Activated CD4-positive, alpha-beta memory T cell treated with anti-CD3 and anti-CD28 coated beads, Interleukin-2, amount 10 ng/mL, durations not matched to agents 7 days and 5 days (primary cell): ENCODE measurements around the gene HDAC10. TPM values are rescaled to one million over a fixed set of nuclear protein-coding genes. Genes with fewer than 3 reads are reported as not detected.

Source experiments
- CTCF ChIA-PET: fragments of 350-600 bp; sonication (Branson Sonifier 250); formaldehyde crosslinking; loops from one replicate; lab custom pipeline; 2021; ENCODE audit warnings: antibody characterized with exemption, inconsistent platforms; lab: Charles Lee
- POLR2A ChIA-PET: fragments of 350-600 bp; sonication (Branson Sonifier 250); formaldehyde crosslinking; loops from one replicate; lab custom pipeline; 2021; ENCODE audit warnings: antibody characterized with exemption; lab: Charles Lee
- DNase-seq: peaks from one replicate; pipeline ENCODE4 v3.0.0-alpha.2; 2020
- H3K27ac Mint-ChIP-seq: one replicate; pipeline ENCODE4 v1.8.0; 2021; ENCODE audit warnings: mild to moderate bottlenecking, mixed read lengths
- H3K27me3 Mint-ChIP-seq: one replicate; pipeline ENCODE4 v1.8.0; 2021; ENCODE audit warnings: mixed read lengths
- H3K36me3 Mint-ChIP-seq: one replicate; pipeline ENCODE4 v1.8.0; 2021; ENCODE audit warnings: low read depth, mixed read lengths
- H3K4me1 Mint-ChIP-seq: one replicate; pipeline ENCODE4 v1.8.0; 2021; ENCODE audit warnings: mixed read lengths
- H3K4me3 Mint-ChIP-seq: one replicate; pipeline ENCODE4 v1.8.0; 2021; ENCODE audit warnings: mild to moderate bottlenecking, mixed read lengths
- H3K9me3 Mint-ChIP-seq: one replicate; pipeline ENCODE4 v1.8.0; 2021; ENCODE audit warnings: mixed read lengths
- total RNA-seq, 2 experiments: library from RNA; stranded (reverse); gene quantifications; one replicate each; pipeline ENCODE4 v1.2.3, GENCODE V29; 2021

Gene HDAC10
- total RNA-seq, 2 experiments from 2014 or later = 83.7 to 90.0 TPM

DNA sequence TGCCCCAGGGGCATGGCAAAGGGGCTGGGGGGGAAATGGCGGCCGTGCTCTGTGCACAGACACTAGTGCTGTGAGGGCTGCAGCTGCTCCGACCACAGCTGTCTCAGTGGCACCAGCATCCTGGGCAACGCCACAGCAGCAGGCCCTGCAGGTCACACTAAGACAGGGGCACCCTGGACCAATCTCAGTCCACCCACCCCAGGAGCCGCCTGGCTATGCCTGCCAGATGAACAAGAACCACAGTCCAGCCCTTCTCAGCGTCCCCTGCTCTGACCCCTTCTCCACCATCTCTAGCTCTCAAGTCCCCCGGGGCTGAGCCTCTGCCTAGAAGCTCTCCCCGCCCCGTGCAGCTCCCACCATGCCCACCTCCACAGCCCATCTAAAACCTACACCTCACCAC, 22.7 kb downstream of the HDAC10 start:
- no peaks in the 10 kb centered on the region for H3K4me1 Mint-ChIP-seq

DNA sequence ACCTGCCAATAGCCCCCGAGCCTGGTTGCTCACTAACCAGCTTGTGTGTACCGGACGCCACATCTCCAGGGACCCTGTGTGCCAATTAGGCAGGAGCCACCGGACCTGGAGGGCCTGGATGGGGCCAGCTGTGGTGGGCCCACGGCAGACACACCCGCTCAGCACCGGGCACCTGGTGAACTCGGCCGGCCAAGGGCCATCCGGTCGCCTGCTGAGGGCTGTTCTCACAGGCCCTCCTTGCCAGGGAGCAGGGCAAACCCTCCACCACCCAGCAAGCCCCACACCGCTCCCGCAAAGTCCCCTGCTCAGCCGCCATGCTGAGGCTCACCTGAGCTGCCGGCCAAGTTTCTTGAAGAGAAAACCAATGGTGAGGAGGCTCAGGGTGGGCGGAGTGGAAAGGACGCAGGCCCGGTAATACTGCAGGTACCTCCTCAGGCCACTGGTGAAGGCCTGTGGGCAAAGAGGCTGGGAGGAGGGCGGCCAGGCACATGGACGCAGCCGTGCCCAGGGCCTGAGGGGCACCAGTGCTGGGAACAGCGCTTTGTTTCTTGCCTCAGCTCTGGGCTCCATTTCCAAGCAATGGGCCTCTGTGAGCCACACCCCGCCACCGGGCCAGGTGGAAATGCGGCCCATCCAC, 23.4 kb downstream of the HDAC10 start:
- POLR2A ChIA-PET = no interaction called here
- Mint-ChIP-seq H3K4me3 (no peak overlapping the region), H3K27me3 (no peaks in the 10 kb centered on the region), H3K36me3 (peaks cover 28% of the 10 kb centered on the region), H3K9me3 (no peaks in the 10 kb centered on the region), H3K4me1 (no peaks in the 10 kb centered on the region), H3K27ac (no peak overlapping the region)
- no peak for DNase-seq
- CTCF ChIA-PET = no interaction called here

More for the DNA sequence above, 22.7 kb downstream of the HDAC10 start:
- Mint-ChIP-seq H3K27ac (no peak overlapping the region), H3K4me3 (no peak overlapping the region), H3K36me3 (peaks cover 23% of the 10 kb centered on the region), H3K27me3 (no peaks in the 10 kb centered on the region), H3K9me3 (no peaks in the 10 kb centered on the region)
- DNase-seq = no peak
- POLR2A ChIA-PET = no interaction called here
- CTCF ChIA-PET = no interaction called here

DNA sequence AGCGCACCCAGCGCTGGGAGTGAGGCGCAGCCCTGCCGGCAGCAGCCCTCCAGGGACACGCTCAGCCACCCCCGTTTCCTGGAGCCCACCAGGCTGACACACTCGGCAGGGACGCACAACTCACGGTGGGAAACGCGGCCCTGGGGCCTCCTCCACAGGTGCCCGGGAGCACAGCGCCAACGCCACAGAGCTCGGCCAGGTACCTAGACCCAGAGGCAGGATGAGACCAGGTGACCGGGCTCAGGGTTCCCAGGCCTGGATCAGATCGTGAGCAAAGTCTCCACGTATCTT, 24.2 kb downstream of the HDAC10 start:
- no peaks in the 10 kb centered on the region for H3K4me1 Mint-ChIP-seq
- peaks cover 36% of the 10 kb centered on the region for H3K36me3 Mint-ChIP-seq
- ChIA-PET CTCF (no interaction called here), POLR2A (no interaction called here)
- no peaks in the 10 kb centered on the region for H3K27me3 Mint-ChIP-seq
- H3K27ac Mint-ChIP-seq = no peak overlapping the region
- no peaks in the 10 kb centered on the region for H3K9me3 Mint-ChIP-seq
- no peak overlapping the region for H3K4me3 Mint-ChIP-seq
- no peak for DNase-seq

DNA sequence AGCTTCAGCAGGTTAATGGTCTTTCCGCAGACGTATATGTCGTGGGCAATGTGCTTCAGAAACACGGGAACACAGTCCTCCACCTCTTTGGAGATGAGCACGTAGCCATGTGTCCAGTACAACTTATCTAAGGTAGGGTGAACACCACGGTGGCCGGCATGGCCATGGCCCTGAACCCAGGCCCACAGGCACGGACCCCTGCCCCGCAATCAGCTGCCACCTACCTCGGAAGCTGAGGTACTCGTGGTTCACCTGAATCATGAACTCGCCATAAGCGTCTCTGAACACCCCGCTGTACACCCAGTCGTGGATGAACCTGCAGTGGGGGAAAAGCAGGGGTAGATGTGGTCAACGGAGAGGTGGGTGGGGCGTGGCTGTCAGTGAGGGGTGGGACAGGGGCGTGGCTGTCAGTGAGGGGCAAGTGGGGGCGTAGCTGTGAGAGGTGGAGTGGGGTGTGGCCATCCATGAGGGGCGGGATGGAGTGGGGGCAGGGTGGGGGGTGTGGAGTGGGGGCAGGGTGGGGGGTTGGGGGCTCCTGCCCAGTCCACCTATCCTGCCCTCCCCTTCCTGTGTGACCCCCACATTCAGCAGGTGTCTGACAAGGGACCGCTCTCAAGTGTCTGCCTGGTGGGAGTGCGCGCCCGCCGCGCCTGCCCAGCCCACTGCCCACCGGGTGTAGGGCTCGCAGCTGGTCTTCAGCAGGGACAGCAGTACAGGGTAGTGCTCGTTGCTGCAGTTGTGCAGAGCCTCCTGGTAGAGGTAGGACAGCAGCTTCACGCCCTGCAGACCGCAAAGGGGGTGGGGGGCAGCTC, 24.8 kb downstream of the HDAC10 start:
- no peak overlapping the region for H3K27ac Mint-ChIP-seq
- POLR2A ChIA-PET = no interaction called here
- no peak for DNase-seq
- H3K27me3 Mint-ChIP-seq = no peaks in the 10 kb centered on the region
- no peak overlapping the region for H3K4me3 Mint-ChIP-seq
- CTCF ChIA-PET = no interaction called here
- H3K4me1 Mint-ChIP-seq = no peaks in the 10 kb centered on the region
- H3K36me3 Mint-ChIP-seq = peaks cover 37% of the 10 kb centered on the region
- no peaks in the 10 kb centered on the region for H3K9me3 Mint-ChIP-seq

DNA sequence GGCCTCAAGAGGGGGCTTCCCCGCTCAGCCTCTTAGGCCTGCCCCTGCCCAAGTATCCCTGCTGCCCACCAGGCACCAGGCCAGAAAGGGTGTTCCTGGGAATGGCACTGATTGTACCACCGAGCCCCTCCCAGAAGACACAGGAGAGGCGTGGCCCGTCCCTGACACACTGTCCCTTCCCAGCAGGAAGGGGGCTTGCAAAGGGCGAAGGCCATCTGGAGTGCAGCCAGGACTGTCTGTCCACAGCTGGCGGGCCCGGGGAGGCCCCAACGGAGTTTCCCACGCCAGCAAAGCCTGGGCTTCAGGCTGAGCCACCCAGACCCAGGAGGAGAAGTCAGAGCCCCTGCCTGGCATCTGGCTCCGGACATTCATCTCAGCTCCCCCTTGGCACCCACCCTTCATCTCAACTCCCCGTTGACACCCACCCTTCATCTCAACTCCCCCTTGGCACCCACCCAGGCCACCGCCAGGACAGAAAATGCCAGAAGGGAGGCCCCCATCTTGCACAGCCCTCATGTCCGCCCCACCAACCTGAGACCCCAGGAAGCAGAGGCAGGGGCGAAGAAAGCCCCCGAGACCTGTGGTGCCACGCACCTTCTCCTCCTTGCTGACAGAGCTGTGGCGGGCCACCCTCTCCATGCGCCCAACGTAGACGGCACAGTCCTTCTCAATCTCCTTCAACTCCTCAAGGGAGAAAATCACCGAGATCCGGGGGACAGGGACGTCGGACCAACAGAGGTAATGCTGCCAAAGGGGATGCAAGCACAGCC, 25.7 kb downstream of the HDAC10 start:
- H3K27ac Mint-ChIP-seq = no peak overlapping the region
- H3K4me1 Mint-ChIP-seq = no peaks in the 10 kb centered on the region
- H3K36me3 Mint-ChIP-seq = peaks cover 41% of the 10 kb centered on the region
- H3K9me3 Mint-ChIP-seq = no peaks in the 10 kb centered on the region
- CTCF ChIA-PET = no interaction called here
- no peaks in the 10 kb centered on the region for H3K27me3 Mint-ChIP-seq
- H3K4me3 Mint-ChIP-seq = no peak overlapping the region
- POLR2A ChIA-PET = no interaction called here
- DNase-seq = no peak

DNA sequence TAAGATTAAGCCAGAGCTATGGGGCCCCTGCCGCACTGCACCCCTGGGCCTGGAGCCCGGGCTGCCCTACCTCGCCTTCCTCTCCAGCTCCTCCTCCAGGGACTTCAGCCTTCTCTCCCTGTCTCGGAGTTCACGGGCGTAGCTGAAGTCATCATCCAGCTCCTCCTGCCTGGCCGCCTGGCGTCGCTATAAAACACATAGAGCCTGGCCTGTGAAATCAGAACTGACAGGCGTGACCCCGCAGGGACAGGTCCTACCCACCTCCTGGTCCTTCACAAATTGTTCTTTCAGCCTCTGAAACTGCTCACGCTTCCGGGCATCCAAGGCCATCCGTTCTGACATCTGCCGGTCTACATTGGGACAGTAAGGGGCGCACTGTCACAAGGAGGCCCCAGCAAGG, 27.0 kb downstream of the HDAC10 start:
- Mint-ChIP-seq H3K9me3 (no peaks in the 10 kb centered on the region), H3K27ac (no peak overlapping the region), H3K4me1 (no peaks in the 10 kb centered on the region), H3K27me3 (no peaks in the 10 kb centered on the region), H3K4me3 (no peak overlapping the region), H3K36me3 (peaks cover 46% of the 10 kb centered on the region)
- ChIA-PET CTCF (no interaction called here), POLR2A (no interaction called here)
- no peak for DNase-seq

DNA sequence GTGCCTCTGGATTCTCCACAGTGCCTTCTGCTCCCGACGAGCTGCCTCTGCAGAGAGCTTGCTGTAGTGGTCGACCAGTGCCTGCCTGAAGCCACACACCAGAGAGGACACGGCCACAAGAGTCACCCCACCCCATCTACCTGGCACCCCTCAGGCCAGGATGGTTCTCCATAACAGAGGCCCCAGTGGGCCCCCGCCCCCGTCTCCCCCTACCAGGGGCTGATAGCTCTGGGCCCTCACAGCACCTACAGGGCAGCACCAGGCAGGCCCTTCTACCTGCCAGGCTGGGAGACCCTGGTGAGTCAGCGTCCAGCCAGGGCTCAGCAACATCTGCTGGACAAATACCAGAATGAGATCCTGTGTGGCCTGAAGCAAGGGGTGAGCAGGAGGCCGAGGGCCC, 28.6 kb downstream of the HDAC10 start:
- no peak for DNase-seq
- H3K4me3 Mint-ChIP-seq = no peak overlapping the region
- H3K4me1 Mint-ChIP-seq = no peaks in the 10 kb centered on the region
- no peaks in the 10 kb centered on the region for H3K27me3 Mint-ChIP-seq
- H3K36me3 Mint-ChIP-seq = peaks cover 49% of the 10 kb centered on the region
- no peaks in the 10 kb centered on the region for H3K9me3 Mint-ChIP-seq
- ChIA-PET CTCF (interaction anchor here (0.7 kb wide), 1 partner anchor 102 kb away, joined by 3 read pairs; no protein-coding TSS in a partner anchor), POLR2A (no interaction called here)
- H3K27ac Mint-ChIP-seq = no peak overlapping the region

DNA sequence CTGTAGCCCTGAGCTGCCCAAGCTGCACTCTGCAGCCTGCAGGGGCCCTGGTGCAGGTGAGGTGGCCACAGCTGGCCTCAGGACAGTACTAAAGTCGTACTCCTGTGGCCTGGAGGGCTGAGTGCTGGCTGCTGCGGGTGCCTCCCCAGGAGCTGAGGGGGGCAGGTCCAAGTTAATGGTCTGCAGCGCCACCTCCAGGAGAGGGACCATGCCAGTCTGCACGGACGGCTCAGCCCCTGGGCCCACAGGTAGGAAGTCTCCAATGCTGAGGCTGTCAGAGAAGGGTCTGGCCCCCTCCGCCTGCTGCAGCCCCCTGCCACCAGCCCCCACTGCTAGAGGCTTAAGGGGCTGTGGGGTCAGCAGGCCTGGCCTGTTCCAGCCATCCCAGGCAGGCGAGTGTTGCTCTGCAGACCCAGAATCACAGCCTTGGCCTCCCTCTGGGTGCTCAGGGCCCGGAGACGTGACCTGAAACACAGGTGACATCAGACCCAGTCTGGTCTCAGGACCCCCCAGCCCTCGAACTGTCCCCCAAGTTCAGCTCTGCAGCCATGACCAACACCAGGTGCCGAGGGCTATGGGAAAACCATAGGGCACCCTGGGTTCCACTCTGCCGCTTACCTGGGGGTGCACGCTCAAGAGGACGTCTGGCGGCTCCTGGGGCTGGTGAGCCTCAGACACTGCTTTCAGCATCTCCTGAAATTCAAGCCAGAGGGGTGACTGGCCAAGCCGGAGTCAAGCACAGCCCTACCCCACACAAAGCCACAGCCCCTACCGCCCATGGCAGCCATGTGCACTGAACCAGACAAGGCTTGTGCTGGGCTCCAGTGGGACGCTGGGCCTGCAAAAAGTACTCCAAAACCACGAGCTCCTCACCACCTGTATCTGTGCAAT, 29.4 kb downstream of the HDAC10 start:
- Mint-ChIP-seq H3K9me3 (no peaks in the 10 kb centered on the region), H3K4me3 (no peak overlapping the region), H3K36me3 (peaks cover 49% of the 10 kb centered on the region), H3K27ac (no peak overlapping the region), H3K27me3 (no peaks in the 10 kb centered on the region), H3K4me1 (no peaks in the 10 kb centered on the region)
- no peak for DNase-seq
- CTCF ChIA-PET = no interaction called here
- POLR2A ChIA-PET = no interaction called here

DNA sequence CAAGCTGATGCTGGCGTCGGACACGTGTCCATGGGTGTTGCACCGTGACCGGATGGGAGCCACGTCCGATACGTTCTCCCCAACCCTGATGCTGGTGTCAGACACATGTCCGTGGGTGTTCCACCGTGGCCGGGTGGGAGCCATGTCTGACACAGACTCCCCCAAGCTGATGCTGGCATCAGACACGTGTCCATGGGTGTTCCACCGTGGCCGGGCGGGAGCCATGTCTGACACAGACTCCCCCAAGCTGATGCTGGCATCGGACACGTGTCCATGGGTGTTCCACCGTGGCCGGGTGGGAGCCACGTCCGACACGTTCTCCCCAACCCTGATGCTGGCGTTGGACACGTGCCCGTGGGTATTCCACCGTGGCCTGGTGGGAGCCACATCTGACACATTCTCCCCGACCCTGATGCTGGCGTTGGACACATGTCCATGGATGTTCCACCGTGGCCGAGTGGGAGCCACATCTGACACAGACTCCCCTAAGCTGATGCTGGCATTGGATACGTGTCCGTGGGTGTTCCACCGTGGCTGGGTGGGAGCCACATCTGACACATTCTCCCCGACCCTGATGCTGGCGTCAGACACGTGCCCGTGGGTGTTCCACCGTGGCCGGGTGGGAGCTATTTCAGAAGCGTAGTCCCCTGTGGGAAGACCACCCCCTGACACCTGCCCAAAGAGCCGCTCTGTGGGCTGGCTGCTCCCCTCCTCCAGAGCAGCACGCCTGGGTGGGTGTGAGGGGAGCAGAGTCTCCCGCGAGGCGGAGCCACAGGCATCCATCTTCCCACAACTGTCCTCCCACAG, 30.3 kb downstream of the HDAC10 start:
- no peaks in the 10 kb centered on the region for H3K27me3 Mint-ChIP-seq
- no peak overlapping the region for H3K27ac Mint-ChIP-seq
- H3K4me1 Mint-ChIP-seq = no peaks in the 10 kb centered on the region
- H3K36me3 Mint-ChIP-seq = peaks cover 55% of the 10 kb centered on the region
- CTCF ChIA-PET = no interaction called here
- no peaks in the 10 kb centered on the region for H3K9me3 Mint-ChIP-seq
- POLR2A ChIA-PET = no interaction called here
- no peak for DNase-seq
- no peak overlapping the region for H3K4me3 Mint-ChIP-seq

DNA sequence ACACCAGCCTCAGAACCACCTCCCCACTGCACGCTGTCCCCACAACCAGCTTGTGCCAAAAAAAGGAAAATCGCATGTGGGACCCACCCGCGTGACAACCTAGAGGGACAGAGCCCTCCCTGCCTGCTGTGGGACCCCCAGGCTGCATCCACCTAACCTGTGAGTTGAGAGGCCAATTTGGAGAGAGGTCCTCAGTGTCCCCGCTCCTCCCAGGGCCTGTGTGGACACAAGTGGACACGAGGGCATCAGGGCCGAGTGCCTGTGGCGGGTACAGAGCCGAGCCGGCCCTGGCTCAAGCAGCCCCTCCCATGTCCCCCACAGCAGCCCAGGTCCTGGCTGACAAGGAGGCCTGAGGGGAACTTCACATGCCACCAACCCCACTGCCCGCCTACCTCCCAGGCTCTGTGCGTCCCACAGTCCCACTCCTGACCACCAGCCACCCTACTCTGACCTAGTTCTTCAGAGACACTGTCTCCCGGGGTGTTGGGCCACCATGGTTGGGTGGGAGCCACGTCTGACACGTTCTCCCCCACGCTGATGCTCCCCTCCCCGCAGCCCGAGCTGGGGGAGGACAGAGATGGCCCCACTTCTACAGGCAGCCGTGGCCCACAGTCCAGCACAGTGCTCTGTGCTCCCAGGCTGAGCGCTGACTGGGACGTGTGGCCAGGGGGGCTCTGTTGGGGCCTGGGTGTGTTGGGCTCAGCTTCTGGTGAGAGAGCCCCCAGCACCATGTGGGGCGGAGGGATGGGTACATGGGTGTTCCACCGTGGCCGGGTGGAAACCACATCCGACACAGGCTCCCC, 31.1 kb downstream of the HDAC10 start:
- H3K27me3 Mint-ChIP-seq = no peaks in the 10 kb centered on the region

DNA sequence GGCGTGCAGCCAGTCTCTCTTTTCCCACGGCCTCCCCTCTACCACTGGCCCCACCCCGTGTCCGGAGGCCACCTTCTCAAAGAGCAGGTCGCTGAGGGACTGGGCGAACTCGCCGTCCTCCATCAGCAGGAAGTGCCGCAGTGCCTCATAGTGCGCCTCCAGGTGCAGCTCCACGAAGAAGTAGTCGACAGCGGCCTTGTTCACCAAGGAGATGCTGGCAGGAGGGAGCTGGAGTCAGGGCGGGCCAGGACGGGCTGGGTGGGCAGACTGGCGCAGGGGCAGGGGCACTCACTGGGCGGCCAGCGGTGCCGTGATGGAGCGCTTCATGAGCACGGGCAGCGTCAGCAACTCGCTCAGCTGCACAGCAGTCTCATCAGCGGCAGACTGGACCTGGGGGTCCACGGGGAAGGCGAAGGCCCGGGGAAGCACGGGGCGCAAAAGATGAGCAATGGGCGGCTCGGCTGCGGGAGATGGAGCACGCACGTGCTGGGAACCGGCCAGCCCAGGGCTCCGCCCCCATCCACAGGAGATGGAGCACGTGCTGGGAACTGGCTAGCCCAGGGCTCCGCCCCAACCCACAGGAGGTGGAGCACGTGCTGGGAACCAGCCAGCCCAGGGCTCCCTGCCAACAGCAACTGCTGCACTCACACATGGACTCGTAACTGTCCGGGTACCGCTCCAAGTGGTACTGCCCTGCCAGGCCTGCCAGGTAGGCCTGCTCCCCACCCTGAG, 31.9 kb downstream of the HDAC10 start:
- Mint-ChIP-seq H3K9me3 (no peaks in the 10 kb centered on the region), H3K36me3 (peaks cover 60% of the 10 kb centered on the region), H3K4me3 (no peak overlapping the region), H3K27me3 (no peaks in the 10 kb centered on the region), H3K27ac (no peak overlapping the region), H3K4me1 (no peaks in the 10 kb centered on the region)
- ChIA-PET POLR2A (no interaction called here), CTCF (no interaction called here)
- no peak for DNase-seq

More for the DNA sequence above, 31.1 kb downstream of the HDAC10 start:
- no peaks in the 10 kb centered on the region for H3K9me3 Mint-ChIP-seq
- no peak for DNase-seq
- H3K4me1 Mint-ChIP-seq = no peaks in the 10 kb centered on the region
- ChIA-PET POLR2A (no interaction called here), CTCF (no interaction called here)
- H3K36me3 Mint-ChIP-seq = peaks cover 56% of the 10 kb centered on the region
- no peak overlapping the region for H3K4me3 Mint-ChIP-seq
- H3K27ac Mint-ChIP-seq = no peak overlapping the region
